Stimulated activated CD8-positive, alpha-beta memory T cell treated with anti-CD3 and anti-CD28 coated beads, Interleukin-2, amount 100 ng/mL, for 1 hour (primary cell): Measurements from ENCODE around the gene DCC.

Experiments used
- DNase-seq, 2 donors: peaks; one replicate each; pipeline ENCODE4 v3.0.0-alpha.2; 2020; ENCODE audit warnings: low read depth in 2 of 2

DCC gene

DNA sequence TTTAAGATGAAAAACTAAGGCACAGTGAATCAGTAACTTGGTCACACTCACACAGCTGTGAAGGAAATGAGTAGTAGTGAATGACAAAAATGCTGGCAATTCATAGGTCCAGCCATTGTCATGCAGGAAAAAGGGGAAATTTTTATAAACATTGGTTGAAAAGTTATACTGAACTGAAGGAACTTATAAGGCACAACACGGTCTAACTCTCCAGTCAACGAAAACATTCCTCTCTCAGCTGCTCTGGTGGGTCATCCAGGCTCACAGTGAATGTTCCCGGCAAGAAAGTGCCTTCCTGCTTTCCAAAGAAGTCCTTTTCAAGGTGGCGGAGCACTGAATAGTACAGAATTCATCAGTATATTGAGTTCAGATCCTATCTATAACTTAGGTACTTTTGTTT is 476.1 kb downstream of the DCC start:
- no peak for DNase-seq

DNA sequence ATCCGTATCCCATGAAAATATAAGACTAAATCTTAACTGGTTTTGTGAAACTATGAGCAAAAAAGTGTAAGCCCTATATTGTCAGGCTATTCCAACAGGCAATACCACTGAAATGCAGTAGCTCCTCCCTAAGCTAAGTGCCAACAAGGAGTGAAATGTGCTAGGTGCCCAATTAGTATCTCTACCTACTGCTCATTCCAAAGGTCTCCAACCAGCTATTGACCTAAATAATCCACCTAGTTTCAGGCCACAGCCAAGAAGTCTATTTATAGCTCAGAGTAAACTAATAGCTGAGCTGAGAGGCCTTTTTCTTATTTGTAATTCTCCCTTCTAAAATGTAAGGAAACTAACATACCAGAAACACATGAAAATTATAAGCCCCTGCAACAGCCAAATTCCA is 482.2 kb downstream of the DCC start:
- no peak for DNase-seq

DNA sequence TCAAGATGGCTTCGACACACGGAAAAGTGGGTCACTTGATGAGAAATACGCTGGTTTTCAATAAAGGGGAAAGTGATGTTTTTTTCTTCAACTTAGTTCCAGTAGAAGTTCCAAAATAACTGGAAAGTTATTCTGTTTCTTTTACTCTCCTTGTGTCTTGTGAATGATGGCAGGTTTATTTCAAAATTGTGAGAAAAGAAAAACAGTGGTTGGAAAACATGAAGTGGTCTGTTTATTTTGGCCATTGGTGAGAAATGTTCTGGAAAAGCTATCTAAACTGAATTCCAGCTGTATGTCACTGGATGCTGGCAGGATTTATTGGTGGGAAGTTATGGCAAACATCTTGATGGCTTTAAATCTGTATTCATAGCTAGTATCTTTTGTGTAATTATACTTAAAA is 484.1 kb downstream of the DCC start:
- no peak for DNase-seq

DNA sequence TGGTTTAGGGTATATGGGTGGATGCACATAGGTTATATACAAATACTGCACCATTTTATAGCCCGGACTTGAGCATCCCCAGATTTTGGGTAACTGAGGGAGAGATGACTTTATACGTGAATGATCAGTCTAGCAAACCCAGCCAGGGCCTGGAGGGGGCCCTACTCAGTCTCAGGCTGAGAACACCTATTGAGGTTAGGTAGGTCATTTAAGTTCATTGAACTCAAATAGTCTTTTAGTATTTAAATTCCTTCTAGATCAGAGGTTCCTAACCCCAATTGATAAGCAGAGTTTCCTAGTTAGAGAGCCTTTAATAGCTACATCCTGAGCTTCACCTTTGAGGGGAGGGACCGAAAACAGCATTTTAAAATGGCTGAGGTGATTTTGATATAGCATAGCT is 487.0 kb downstream of the DCC start:
- no peak for DNase-seq

DNA sequence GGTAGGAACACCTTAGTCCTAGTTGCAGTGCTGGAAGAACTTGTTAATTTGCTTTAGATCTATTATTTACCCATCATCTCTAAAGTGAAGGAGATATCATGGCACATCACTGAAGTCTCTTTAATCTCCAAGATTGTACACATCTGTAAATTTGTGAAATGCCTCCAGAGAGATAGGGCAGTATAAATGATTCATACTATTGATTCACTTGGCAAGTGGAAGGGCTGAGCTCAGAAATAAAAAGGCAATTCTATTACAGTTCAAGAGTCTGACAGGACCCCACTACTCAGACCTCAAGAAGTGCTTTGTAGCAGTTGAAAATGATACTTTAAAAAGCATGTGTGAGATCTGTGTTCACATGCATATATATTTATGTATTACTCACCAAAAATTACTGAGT is 489.3 kb downstream of the DCC start:
- no peak for DNase-seq

DNA sequence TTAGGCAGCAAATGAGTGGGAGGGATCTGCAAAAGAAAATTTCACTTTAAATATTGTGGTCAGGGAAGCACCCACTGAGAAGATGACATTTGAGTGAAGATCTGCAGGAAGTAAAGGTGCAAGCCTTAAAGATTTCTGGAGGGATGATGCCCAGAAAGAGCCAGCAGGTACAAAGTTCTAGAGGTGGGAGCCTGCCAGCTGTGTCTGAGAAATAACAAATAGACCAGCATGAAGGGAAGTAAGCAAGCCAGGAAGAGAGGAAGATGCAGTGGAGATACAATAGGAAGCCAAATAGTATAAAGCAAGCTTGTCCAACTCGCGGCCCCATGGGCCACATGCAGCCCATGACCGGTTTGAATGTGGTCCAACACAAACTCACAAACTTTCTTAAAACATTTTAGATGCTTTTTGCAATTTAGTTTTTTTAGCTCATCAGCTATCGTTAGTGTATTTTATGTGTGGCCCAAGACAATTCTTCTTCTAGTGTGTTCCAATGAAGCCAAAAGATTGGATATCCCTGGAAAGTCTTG is 489.9 kb downstream of the DCC start:
- no peak for DNase-seq

DNA sequence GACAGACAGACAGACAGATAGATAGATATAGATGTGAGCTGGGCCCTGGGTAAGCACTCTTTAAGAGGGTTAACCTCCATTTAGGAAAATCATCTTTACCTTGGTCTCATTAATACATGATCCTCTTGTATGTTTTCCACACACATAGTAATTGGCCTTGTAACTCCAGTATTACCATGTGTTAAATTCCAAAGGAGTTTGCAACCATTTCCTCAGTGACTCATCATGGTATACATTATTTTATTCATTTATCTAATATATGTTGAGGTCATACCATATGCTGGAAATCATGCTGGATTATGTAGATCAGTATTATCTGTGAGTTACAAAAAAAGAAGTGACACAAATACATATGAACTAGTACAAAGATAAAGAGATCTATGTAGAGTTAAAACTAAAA is 504.3 kb downstream of the DCC start:
- DNase-seq = no peak

DNA sequence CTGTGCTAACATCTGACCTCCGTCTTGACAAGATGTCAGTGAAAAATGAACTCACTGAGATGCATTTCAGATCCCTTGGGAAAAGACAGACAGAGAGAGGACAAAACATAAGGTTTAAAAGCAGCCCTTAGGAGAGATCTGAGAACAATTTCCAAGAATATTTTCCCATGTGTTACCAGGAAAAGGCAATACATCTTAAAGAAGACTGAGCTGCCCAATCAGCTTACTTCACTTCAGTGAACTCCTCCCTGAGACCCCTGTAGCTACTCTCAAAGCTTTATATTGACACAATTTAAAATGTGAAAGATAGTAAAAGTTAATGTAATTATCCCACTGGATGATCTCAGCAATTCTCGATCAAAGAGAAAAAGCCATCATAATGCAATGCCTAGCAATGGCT is 505.0 kb downstream of the DCC start:
- DNase-seq = no peak

DNA sequence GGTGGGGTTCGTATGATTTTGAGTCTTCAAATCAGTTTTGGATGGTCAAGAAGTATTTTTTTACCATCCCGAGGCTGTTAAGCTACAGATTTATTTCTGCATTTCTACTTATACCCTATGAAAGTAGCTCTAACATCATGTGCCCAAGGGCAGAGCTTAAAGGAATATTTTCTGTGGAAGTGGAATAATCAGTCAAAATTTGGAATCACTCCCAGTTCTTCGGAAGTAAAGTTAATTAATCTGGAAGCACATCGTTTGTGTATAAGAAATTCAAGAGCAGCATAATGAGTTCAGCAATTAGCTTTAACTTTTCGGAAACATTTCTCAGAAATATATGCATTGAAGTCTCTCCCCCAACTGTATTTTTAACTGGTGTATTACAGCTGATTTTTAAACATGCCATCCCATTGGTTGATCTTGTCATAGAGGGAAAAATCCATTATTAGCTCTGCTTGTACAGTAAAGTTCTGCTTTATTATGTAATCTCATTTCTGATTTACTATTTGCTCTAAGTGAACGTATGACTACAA is 510.1 kb downstream of the DCC start:
- no peak for DNase-seq

DNA sequence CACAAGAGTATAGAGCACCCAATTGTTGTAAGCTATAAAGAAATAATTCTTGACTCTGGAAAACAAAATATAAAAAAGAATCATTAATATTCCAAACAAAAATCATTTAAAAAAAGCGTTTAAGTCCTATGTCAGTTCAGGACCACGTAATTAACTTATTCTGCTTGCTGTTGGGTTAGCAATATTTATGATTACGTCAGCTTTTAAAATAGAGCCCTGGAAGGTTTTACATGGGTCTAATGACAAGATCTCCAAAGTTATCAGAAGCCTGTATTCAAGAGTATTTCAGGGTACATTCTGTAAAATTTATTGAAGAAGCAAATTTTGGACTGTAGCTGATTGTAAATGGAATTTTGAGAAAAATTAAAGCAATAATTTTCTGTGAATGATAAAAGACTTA is 521.6 kb downstream of the DCC start:
- DNase-seq = no peak

DNA sequence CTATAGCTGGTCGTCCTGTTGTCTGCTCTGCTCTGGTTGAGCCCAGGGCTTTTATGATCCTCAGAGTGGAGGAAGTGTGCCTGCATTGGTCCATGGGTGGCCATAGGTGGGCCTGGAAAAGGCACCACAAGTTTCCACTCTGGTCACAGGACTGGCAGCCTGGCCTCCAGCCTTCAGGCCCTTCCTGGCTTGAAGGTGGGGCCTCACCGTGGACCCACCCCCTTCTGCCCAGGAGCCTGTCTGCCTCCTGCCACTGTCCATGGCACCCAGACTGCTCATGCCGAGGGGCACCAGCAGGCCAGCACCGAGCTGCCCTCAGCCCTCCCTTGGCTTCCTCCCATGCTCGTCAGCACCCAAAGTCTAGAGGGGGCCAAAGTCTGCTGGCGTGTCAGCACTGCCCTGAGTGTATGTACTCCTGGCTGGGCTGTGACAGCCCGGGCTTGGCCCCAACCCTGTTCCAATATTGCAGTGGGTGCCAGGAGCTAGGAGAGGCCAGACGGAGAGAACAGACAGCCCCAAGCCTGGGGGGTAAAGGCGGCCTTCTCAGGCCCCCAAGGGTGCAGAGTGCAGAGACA is 529.4 kb downstream of the DCC start:
- no peak for DNase-seq

DNA sequence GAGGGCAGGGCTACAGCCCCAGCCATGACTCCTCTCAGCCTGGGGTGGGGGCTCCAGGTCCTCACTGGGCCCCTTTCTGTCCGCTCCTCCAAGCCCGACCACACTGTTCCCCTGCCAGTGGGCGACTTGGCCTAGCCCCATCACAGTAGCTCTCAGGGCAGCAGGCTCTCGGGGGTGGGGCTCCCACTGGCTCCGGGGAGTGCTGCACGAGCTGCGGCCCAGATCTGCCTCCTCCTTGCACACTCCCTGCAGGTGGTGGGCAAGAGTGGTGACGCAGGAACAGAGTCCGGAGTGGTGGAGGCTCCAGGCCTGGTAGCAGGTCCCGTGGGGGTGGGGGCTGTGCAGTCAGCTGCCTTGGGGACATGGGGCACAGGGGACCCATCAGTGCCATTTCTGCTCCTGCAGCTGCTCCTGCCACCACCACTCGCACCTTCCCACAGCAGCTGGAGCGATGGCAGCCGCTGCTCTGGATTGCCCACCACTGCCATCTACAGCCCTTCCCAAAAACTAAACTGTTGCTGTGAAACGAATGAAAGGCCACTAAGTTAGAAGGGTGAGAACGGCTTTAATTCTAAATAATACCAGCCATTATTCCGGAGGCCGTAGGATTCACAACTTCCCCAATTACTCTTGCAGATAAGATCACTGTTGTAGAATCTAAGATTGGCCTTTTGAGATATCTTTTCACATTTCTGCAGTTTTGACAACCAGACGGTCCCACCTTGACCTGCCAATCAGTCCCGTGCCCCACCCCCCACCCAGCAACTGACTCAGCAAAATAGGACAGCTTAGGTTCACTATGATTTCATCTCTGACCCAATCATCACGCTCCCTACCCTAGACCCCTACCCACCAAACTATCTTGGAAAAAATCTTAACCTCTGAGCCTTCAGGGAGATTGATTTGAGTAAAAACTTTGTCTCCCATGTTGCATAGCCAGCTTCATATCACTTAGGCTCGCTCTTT is 530.2 kb downstream of the DCC start:
- DNase-seq = no peak

DNA sequence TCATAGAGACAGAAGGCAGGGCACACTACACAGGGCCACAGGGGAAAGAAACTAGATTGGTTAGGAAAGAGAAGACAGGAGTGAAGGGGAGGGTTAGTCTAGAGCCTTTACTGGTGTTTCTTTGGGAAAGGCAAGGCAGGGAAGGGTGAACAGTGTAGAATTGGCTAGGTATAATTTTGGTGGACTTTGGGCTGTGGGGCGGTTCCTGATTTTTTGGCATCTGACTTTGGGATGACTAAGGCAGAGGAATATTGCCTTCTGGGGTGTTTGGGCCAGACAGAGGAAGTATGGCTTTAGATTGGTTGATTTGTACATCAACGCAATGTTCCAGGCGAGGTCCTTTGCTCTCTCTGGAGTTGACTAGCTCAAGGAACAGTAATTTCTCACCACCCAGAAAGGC is 534.8 kb downstream of the DCC start:
- no peak for DNase-seq

DNA sequence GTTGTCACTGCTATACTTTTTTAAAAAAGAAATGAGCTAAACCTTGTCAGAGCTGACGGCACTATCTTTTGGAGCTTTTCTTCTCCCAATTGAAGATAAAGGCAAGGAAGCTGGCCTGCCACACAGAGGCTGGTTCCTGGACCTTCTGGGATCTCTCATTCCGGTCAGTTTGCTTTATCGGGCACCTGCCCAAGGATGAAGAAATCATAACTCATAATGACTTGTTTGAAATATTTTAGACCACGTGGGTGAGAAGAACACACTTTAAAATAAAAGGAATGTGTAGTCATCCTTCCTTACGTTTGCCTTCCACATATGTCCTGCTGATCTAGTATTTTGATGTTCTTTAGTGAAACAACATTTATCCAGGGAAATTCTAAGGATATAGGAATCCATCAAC is 535.7 kb downstream of the DCC start:
- DNase-seq = no peak

DNA sequence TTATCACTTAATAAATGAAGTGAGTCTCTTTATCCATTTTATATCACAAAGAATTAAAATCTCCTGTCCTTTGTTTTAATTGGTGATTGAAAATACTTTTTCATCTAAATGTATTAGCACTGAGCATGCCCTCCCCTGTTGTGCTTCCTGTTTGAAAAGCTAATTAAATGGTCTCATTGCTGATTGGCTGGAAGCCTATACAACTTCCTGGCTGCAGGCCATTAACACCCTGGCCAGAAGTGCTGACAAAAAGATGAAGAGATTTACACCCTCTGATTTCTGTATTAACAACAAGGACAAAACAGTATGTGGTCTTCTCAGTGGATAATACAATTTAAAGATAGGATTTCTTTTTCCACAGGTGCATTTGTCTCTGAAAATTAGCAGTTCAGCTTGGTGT is 548.0 kb downstream of the DCC start:
- DNase-seq = no peak

DNA sequence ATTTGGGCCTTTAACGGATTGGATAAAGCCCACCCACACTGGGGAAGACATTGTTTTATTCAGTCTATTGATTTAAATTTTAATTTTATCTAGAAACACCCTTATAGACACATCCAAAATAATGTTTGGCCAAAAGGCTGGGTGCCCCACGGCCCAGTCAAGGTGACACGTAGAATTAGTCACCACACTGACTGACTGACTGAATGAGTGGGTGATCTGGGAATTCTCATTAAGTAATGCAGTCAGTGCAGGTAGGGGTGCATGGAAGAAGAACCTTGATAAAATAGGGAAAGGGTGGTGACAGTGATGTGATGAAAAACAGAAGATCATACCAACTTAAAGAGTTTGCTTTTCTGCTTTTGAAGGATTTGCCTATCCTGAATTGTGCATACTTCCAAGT is 554.8 kb downstream of the DCC start:
- DNase-seq = no peak

DNA sequence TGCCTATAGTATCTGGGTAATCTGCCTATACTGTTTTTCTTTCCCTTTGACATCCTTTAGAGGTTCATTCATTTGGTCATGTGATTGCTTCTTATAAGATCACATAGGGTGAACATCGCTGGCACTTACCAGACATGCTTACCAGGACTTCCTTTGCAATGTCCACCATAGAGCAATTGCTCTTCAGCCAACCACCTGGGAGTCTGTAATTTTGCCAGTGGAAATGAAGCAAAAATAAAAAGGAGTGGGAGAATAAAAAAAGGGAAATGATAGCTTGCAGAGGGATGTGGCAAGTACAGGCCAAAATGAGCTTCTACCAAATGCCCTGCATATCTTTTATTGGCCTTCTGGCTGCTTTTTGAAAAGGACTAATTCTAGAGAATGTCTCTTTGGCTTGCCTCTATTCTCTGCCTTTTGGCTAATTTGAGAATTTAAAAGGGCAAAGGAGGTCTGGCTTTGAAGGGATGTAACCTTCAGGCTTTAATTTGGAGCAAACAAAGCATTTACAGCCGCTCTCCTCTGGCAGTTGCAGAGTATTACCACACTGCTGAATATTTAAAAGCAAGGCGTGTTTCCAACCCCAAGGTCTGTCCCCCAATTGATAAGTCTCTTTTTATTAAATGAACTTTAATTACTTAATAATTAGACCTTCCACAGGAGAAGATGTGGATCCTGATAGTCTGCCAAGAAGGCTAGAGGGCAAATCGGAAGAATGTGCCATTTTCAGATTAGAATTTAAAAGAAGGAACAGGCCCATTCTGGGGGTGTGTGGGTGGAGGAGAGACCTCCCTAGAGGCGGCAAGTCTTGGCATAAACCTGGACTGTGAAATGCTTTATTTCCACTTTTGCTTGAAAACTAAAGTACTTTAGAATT is 557.9 kb downstream of the DCC start:
- DNase-seq = no peak

DNA sequence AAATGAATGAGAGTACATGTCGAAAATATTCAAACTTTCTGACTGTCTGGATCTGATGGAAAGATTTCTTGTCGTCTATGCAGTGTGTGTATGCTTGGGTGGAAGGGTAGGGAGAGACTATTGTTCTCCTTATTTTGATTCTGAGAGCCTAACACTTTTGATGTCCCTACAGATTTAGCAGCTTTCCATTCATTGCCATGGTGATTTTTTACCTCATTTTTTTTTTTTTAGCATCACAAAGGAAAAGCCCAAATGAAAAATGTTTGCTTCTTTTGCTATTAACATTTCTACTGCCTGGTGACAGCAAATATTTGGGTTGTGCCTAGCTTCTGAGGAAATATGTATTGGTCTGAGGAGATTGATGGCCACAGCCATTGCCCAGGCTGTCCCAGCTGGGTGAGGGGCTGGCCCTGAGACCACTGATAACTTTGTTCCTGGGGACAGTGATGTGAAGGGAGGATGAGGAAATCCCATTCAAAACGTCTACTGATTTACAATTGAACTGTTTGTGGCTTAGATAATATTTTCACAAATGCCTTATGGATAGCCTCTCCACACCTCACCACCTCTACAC is 558.6 kb downstream of the DCC start:
- DNase-seq = no peak

DNA sequence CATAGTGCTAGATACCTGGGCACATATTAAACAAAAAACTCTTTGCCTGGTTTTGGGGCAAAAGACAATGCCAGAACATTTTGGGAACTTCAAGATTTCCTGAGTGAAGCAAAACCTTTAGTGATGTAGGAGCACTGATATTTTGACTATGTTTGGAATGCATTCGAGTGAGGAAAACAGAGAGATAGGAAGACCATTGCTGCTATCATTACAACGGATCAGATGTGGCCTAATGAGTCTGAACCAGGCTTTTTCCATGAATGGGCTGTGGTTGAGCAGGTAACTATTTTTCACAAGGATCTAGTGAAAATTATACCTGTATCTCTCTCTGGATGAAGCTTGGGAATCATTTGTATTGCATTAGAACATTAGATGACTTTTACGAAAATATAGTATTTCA is 562.2 kb downstream of the DCC start:
- DNase-seq = no peak

DNA sequence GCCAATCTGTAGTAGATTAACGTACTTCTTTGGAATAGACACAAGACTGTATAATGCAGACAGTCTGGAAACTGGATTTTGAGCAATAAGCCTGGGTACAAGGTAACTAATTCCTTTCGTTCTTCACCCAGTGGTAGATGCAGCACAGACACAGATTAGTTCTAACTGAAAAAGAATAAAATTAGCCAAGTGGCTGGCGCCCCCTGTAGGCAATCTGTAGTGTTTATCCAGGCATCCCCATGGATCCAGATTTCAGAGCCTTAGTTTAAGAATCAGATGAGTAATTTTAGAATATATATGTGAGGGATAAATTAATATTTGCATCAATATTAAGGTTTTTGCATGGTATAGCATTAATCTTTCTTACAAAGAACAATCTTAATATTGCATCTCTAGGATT is 563.9 kb downstream of the DCC start:
- DNase-seq = no peak

DNA sequence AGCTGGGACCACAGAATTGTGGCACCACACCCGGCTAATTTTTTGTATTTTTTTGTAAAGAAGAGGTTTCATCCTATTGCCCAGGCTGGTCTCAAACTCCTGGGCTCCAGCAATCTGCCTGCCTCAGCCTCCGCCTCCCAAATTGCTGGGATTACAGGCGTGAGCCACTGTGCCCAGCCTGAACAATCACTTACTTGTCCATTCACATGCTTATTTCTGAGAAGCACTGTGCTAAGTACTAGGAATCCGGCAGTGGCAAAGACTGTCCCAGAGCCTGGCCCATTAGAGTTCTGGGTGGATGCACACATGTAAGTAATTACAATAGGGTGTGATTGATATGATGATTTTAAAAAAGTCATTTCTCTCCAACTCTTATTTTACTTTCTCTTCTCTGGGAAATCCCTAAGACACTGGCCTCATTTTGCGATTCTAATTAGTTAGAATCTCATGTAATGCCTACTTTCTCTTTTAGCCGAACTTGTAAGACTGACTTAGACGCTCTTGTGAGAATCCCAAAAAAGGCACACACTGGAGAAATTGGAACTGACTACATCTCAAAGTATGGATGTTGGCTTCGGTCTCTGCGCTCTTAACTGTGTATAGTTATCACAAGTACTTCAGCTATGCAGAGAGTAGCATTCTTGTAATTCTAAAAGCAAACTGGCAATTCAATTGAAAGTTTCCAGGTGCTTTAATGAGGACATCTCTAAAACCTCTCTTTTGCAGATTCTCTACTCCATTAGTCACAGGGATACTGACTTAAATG is 567.7 kb downstream of the DCC start:
- no peak for DNase-seq
